KMS-11 (cell line): ENCODE results near the gene CARD8.

ENCODE experiments used
- H2AFZ ChIP-seq: fragments of 200-600 bp; sonication (generic); 2 replicates; pipeline ENCODE4 v1.6.1; 2016; ENCODE audit warnings: antibody characterized with exemption, mixed run types, low read depth
- H3K27ac ChIP-seq: fragments of 200-600 bp; sonication (generic); 2 replicates; pipeline ENCODE4 v1.6.1; 2016; ENCODE audit warnings: mild to moderate bottlenecking, mixed run types
- H3K27me3 ChIP-seq: fragments of 200-600 bp; sonication (generic); 2 replicates; pipeline ENCODE4 v1.6.1; 2017; ENCODE audit warnings: mild to moderate bottlenecking, low read depth, mixed run types, moderate library complexity; ENCODE audit not compliant: insufficient read depth
- H3K36me3 ChIP-seq: fragments of 200-600 bp; sonication (generic); 2 replicates; pipeline ENCODE4 v1.6.1; 2017; ENCODE audit warnings: mild to moderate bottlenecking, mixed run types; ENCODE audit not compliant: insufficient read depth
- H3K4me1 ChIP-seq: fragments of 200-600 bp; sonication (generic); 2 replicates; pipeline ENCODE4 v1.6.1; 2016; ENCODE audit warnings: mild to moderate bottlenecking, low read depth, mixed run types; ENCODE audit not compliant: poor library complexity, severe bottlenecking
- H3K4me2 ChIP-seq: fragments of 200-600 bp; sonication (generic); 2 replicates; pipeline ENCODE4 v1.7.0; 2016; ENCODE audit warnings: mild to moderate bottlenecking, mixed run types
- H3K4me3 ChIP-seq: fragments of 200-600 bp; sonication (generic); IDR thresholded peaks from 2 replicates; pipeline ENCODE4 v1.6.1; 2017; ENCODE audit warnings: low read depth, low read length, mixed read lengths; ENCODE audit not compliant: insufficient read depth
- H3K79me2 ChIP-seq: fragments of 200-600 bp; sonication (generic); 2 replicates; pipeline ENCODE4 v1.6.1; 2016; ENCODE audit warnings: low read depth, mixed run types; ENCODE audit not compliant: insufficient read depth
- H3K9ac ChIP-seq: fragments of 200-600 bp; sonication (generic); 2 replicates; pipeline ENCODE4 v1.6.1; 2016; ENCODE audit warnings: mild to moderate bottlenecking, mixed run types
- H4K20me1 ChIP-seq: fragments of 200-600 bp; sonication (generic); 2 replicates; pipeline ENCODE4 v1.6.1; 2016; ENCODE audit warnings: mild to moderate bottlenecking, mixed run types; ENCODE audit not compliant: insufficient read depth
- CTCF ChIP-seq: fragments of 200-600 bp; sonication (generic); conservative IDR thresholded peaks from 2 replicates; pipeline ENCODE4 v1.6.1; 2017; ENCODE audit warnings: low read depth, mild to moderate bottlenecking, antibody characterized with exemption, low read length, moderate library complexity, mixed read lengths

The CARD8 gene

DNA sequence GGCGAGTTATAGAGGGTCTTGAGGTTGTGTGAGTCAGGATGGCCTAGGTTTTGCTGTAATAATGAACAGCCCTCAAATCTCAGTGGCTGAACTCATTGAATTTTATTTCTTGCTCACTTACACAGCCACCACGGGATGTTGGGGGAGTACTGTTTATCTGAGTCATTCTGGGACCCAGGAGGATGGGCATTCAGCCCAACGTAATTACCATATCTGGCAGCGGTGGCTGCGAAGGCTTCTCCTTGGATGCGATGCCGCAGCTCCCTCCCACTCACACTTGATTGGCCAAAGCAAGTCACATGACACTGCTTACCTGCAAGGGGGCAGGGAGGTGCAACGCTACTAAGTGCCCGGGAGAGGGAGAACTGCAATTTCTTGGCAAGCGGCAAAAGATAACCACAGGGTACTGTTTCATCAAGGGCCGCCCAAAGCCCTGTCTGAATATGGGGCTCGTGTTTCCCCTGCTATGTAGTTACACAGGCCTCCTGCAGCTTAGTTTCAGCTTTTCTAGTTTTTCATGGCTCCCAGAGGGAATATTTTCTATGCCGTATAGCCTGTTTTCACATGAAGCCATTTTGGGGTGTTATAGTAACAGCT, 65.3 kb downstream of the CARD8 start:
- Histone ChIP-seq H3K9ac (no peak overlapping the region), H2AFZ (no peak overlapping the region), H3K4me2 (no peak overlapping the region), H3K27me3 (no peaks in the 10 kb centered on the region), H3K79me2 (no peaks in the 10 kb centered on the region), H4K20me1 (no peaks in the 10 kb centered on the region), H3K36me3 (no peaks in the 10 kb centered on the region), H3K4me3 (no peak overlapping the region), H3K27ac (no peak overlapping the region), H3K4me1 (no peaks in the 10 kb centered on the region)
- TF ChIP-seq CTCF: no peak

- no peak for TF ChIP-seq CTCF
- no peak overlapping the region for H2AFZ ChIP-seq
- H3K27me3 ChIP-seq: no peaks in the 10 kb centered on the region
- H3K9ac ChIP-seq: no peak overlapping the region
- H3K36me3 ChIP-seq: no peaks in the 10 kb centered on the region
- no peaks in the 10 kb centered on the region for H3K79me2 ChIP-seq
- no peak overlapping the region for H3K4me2 ChIP-seq
- H4K20me1 ChIP-seq: no peaks in the 10 kb centered on the region
- H3K4me1 ChIP-seq: no peaks in the 10 kb centered on the region
- H3K4me3 ChIP-seq: no peak overlapping the region
- no peak overlapping the region for H3K27ac ChIP-seq
These were observed 69.1 kb downstream of the CARD8 start for GRCh38 chr19:48186541-48186991.

DNA sequence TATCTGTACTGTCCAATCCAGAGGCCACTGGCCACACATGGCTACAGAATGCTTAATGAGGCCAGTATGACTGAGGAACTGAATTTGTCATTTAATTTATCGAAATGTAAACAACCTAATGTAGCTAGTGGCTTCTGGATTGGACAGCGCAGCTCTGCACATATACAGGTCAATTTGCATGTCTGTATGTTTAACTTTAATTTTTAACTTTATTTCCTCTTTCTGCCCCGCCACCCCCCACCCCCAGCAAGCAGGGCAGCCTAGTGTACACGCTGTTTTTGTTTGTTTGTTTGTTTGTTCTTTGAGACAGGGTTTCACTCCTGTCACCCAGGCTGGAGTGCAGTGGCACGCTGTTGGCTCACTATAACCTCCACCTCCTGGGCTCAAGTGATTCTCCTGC, 69.7 kb downstream of the CARD8 start:
- Histone ChIP-seq H3K27me3 (no peaks in the 10 kb centered on the region), H4K20me1 (no peaks in the 10 kb centered on the region), H3K9ac (no peak overlapping the region), H3K4me2 (no peak overlapping the region), H3K4me3 (no peak overlapping the region), H3K4me1 (no peaks in the 10 kb centered on the region), H3K27ac (no peak overlapping the region), H3K36me3 (no peaks in the 10 kb centered on the region), H2AFZ (no peak overlapping the region), H3K79me2 (no peaks in the 10 kb centered on the region)
- TF ChIP-seq CTCF: no peak

- Histone ChIP-seq H3K36me3 (no peaks in the 10 kb centered on the region), H2AFZ (no peak overlapping the region), H3K4me1 (no peaks in the 10 kb centered on the region), H3K27ac (no peak overlapping the region), H4K20me1 (no peaks in the 10 kb centered on the region), H3K9ac (no peak overlapping the region), H3K4me3 (no peak overlapping the region), H3K79me2 (no peaks in the 10 kb centered on the region), H3K4me2 (no peak overlapping the region), H3K27me3 (no peaks in the 10 kb centered on the region)
- TF ChIP-seq CTCF: no peak
These were observed 72.4 kb downstream of the CARD8 start for GRCh38 chr19:48183356-48183755.
